ENCODE measurements around the gene MYLK4.

The MYLK4 gene

DNA sequence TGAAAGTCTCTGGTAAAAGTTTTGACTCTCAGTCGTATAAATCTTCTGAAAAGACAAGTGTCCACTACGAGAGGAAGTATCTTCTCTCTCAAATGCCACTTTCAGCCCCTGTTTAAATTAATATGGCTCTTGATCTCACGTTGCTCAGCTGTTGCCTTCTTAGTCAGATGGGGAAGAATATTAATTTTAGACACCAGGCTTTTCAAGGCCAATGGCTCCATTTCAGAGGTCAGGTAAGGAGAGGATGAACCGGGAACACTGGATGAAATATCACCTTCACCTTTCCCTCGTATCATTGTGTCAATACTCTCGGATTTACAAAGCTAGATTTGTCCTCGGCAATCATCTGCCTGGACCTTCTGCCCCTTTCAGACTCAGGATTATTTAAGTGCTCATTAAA is at the start of gene MYLK4:
MYLK4 (minus strand) TSS at position 91 of the 400 bp plus-strand sequence. CDS start 1,628 bp downstream, outside the sequence.
- in situ Hi-C loops (cut with MboI; ENCODE audit: low sequenced_read_pairs) = no loop called here

DNA sequence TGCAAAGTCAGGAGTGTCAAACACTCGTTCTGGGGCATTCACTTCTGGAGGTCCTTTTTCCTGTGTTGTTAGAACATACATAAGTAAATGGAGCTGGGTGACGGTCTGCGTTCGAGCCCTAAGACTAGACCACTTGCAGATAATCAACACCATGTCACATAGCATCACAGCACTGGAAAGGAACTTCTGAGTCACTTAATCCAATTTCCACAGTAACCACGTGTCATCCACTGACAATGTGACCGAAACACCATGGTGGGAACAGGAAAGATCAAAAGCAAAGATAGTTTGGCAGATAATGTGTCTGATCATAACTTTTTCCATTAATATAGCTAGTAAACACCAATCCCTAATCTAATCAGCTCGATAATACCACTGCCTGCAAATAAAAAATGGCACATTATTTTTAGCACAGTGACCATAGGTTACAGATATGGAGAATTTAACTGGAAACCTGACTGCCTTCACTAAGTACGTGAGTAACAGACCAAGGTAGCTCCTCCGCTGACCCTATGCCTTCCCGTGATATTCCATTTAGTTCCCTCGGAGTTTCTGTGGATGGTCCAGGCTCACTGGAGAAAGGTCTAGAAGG is 49.3 kb upstream of the MYLK4 start:
- in situ Hi-C loops (cut with MboI; ENCODE audit: low sequenced_read_pairs) = no loop called here

DNA sequence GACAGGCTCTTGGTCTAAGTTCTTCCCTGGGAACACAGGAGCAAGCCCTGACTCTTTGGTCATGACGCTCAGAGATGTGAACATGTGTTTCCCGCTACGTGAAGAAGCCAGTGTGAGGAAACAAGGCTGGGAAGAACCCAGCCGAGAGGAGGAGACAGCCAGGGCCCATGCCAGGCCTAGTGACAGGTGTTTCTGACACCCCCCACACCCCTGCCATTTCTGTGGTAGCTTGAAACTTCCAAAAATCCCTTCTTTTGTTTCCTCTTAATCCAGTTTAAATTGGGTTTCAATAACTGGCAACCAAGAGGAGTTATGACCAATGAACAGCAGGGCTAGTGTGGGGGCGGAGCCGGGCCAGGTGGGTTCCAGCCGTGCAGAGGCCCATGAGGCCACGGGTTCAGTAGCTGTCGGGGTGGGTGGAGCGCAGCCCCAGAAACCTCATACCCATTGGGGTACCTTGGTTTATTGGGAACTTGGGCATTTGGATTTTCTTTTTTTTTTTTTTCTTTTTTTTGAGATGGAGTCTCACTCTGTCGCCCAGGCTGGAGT is 47.9 kb upstream of the MYLK4 start:
- in situ Hi-C loops (cut with MboI; ENCODE audit: low sequenced_read_pairs) = no loop called here

DNA sequence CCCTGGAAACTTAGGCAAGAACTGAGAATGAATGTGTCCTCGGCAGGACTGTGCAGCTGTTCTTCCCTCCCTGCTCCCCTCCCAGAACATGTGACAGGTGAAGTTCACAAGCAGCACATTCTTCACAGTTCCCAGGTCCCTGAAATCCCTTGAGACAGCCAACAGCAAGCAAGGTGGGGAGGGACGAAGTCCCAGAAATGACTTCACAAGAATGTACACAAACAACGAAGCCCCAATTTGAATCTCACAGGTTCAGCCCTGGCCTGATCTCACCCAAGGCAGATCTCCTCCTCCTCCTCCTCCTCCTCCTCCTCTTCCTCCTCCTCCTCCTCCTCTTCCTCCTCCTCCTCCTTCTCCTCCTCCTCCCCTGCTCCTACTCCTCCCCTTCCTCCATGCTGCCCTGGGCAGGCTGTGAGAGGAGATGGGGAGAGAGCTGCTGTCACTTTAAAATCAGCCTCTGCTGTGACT is 46.9 kb upstream of the MYLK4 start:
- in situ Hi-C loops (cut with MboI; ENCODE audit: low sequenced_read_pairs) = no loop called here

DNA sequence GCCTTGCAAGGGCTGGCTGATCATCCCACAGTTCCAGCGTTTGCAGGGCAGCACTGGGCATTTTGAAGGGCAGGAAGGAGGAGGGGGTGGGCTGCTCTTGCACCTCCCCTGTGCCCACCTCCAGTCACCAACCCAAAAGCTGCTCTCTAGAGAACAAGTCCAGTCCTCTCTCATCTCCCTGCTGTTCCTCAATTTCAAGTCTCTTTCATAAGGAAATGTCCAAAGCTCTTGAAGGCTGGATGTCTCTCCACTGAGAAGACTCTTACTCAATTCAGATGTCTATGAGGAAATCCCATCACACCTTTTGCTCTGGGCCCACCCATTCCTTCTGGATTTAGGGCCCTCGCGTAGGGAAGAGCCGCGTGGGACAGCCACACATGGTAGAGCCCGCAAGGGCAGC is 46.1 kb upstream of the MYLK4 start:
- in situ Hi-C loops (cut with MboI; ENCODE audit: low sequenced_read_pairs) = no loop called here

DNA sequence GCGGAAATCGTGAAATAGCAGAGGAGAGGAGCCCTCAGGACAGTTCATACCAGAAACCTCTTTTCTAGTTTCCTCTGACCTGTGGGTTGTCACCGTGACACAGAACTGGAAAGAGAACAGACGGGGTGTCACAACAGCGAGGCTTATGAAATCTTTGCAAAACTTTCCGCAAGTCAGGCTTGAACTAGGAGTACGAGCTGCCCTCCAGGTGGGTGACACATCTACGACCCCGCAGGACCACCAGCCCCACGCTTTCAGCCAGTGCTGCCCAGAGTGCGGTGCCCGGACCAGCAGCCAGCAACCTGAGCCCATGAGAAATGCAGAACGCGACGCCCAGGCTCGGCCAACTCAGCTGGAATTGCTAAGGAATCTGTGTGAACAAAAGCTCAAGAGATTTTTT is 45.2 kb upstream of the MYLK4 start:
- in situ Hi-C loops (cut with MboI; ENCODE audit: low sequenced_read_pairs) = no loop called here

DNA sequence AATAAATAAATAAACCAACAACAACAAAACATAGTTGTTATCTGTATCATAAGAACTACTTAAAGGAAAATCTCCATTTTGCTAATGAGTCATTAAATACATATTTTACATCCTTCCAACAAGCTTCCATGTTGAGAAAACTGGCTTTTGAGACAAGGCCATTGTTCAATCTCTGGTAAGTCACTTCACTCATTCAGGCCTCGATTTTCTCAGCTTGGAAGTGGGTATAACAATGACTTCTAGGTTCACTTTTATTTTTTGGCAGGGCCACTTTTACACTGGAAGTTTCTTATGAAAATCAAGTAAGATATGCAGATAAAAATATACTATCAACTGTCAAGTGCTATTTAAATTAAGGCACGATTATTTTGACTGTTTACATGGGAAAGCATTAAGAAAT is 44.4 kb upstream of the MYLK4 start:
- in situ Hi-C loops (cut with MboI; ENCODE audit: low sequenced_read_pairs) = no loop called here

DNA sequence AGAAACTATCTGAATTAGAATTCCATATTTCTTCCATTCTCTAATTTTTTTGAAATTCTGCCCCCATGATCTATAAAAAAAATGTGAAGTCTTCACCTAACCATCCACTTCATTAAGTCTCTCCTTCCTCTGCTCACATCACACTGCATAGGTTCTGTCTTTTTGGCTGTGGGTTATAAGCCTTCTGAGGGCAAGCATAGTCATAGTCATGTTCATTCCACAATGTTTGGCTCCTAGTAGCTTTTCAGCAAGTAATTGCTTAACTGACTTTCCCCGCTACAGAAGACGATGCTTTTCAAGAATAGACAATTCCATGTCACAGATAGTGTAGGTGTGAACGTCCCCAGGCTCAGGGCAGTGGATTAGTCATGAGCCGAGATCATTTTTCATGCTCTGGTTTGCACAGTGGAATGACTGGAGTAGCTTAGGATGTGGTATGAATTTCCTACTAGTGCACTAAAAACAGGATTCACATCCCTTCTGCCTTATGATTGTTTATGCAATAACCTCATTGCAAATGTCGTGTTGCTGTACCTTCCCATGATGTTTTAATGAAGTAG is 43.5 kb upstream of the MYLK4 start:
- in situ Hi-C loops (cut with MboI; ENCODE audit: low sequenced_read_pairs) = no loop called here

DNA sequence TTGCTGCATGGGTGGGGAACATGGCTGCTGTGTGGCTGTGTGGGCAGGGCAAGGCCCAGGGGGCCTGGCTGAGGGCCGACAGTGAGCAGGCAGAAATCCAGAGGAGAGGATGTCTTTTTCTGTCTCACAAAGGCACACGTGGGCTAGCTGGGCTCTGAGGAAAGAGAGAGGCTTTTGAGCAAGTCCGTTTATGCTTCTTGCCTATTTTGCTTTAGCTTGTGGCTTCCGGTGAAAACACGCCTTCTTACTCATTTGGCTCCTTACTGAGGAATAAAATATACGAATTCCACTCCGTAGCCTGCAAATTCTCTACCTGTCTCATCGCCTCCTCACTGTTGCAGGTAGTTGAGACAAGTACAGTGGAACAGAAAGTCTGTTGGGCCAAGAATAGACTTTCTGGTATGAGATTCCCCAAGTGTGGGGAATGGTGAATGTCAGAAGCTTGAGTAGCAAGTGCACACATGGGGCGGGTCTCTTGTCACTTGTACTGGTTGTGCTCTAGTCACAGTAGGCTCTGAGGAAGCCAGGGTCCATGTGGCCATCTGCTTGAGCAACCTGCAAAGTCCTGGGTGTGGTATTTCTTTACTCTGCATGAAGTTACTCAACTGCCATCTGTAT is 42.9 kb upstream of the MYLK4 start:
- in situ Hi-C loops (cut with MboI; ENCODE audit: low sequenced_read_pairs) = no loop called here

DNA sequence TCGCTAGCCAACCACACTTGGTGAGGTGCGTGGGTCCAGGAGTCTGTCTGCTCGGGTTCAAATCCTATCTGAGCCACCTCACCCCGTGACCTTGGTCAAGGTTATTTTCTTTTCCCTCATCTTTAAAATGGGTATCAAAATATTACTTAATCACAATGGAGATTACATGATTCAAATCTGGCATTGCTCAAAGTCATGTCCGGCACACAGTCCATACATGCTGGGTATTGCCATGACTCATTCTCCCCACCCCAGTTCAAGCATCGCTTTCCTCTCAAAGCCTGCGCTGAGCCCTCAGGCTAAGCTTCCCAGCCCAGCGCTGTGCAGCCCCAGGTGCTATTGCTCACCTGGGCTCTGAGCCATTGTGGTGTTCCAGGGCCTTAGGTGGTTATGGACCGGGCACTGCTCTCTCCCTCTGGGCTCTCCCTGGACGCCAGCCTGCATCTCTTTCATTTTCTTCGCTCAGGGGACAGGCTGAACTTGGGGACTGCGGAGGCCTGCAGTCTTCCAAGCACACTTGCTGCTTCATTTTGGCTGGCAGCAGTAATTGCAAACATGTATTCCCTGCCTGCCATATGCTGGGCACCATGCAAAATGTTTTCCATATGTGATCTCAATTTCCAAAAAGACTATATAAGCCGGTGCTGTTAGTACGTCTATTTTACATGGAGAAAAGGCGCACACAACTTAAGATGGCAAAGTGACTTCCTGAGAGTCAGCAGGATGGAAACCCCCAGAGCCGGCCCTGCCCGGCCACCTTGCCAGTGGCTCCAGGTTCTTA is 41.8 kb upstream of the MYLK4 start:
- in situ Hi-C loops (cut with MboI; ENCODE audit: low sequenced_read_pairs) = no loop called here

DNA sequence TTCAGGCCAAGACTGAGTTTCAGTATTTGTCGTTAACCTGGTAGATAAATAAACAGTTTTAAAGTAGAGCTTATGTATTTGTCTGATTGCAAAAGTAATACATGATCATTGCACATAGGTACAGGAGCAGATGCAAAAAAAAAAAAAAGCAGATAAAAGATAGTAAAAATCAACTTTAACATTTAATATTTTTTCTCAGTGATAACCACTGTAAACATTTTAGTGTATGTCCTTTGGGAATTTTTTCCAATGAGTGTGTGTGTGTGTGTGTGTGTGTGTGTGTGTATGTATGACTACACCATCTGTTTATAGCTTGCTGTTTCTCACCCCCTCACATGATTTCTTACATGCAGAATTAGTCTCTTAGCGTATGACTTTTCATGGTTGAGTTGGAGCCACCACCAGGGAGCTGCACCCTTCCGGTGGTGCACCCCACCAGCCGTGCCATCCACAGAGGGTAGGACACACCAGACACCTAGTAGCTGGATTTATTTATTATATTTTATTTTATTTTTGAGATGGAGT is 40.8 kb upstream of the MYLK4 start:
- in situ Hi-C loops (cut with MboI; ENCODE audit: low sequenced_read_pairs) = no loop called here

DNA sequence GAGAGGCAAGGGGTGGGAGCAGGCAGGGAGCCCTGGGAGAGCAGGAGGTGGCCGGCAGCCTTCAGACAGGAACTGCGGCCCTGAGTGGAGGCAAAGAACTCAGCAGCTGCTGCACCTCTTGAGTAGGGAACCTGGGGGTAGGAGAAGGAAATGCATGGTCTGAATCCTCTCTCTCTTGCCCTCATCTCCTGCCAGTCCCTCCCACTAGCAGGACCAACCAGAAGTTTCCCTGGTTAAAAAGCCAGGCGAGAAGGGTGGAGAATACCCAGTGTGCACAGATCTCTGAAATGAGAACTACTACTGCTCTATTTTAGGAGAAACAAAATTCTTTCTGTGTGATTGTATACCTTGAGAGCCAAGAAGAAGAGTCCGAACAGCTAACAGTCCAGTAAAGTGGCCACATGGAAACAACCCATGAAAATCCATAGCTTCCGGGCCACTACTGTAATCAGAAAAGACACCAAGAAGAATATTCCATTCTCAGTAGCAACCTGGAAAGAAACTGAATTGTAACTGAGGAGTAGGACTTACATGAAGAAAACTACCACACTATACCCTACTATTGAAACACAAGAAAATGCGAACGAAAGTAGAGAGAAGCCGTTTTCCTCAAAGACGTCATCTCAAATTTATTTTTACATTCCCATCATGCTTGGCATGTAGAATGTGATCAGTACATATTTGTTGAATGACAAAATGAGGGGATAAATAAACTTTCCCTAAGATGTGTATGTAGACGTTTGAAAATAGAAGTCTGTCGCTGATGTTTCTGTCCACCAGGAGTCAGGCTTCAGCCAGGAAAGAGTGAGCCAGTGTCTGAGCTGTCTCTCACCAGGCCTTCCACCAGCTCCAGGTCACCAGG is 40.1 kb upstream of the MYLK4 start:
- in situ Hi-C loops (cut with MboI; ENCODE audit: low sequenced_read_pairs) = no loop called here

DNA sequence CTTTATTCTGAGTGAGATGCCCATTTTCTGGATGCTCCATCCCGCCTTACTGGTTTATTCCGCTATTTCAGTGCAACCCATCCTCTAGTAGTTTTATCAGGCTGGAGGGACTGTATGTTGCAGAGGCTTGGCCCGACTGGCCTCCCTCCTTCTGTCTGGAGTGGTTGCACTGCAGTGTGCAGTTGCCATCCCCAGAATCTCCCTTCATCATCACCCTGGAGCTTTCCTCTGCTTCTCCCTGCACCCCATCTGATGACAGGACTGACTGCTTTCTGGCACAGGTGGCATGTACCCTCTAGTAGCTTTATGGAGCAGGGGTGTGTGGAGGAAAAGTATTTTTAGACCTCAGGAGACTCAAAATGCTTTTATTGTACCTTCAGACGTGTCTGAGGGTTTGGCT is 35.5 kb upstream of the MYLK4 start:
- in situ Hi-C loops (cut with MboI; ENCODE audit: low sequenced_read_pairs) = no loop called here

DNA sequence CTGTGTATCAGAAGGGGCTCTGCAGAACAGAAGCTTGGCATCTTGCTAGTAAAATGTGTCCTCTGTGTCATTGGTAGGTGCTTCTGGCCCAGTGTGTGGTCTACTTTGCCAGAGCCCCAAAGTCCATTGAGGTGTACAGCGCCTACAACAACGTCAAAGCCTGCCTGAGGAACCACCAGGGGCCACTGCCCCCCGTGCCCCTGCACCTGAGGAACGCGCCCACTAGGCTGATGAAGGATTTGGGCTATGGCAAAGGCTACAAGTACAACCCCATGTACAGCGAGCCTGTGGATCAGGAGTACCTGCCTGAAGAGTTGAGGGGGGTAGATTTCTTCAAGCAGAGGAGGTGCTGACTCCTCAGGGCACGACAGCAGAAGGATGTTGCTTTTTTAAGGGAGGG is 34.2 kb upstream of the MYLK4 start:
- in situ Hi-C loops (cut with MboI; ENCODE audit: low sequenced_read_pairs) = no loop called here

DNA sequence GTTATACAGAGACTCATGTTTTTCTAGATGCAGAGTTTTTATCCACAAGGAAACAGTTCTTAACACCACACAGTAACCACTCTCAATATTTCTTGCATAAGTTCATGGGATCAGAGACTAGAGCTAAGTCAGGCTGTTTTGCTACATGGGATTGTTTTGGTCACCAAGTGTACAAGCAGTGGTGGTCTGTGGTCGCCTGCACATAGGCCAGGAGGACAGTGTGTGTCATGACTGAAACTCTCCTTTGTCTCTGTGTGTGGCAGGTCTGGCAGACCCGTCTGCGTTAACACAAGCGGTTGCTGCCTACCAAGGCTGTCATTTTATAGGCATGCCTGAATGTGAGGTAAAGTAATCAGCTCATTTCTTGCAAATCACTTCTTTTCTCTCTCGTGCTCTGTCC is 33.3 kb upstream of the MYLK4 start:
- in situ Hi-C loops (cut with MboI; ENCODE audit: low sequenced_read_pairs) = no loop called here

DNA sequence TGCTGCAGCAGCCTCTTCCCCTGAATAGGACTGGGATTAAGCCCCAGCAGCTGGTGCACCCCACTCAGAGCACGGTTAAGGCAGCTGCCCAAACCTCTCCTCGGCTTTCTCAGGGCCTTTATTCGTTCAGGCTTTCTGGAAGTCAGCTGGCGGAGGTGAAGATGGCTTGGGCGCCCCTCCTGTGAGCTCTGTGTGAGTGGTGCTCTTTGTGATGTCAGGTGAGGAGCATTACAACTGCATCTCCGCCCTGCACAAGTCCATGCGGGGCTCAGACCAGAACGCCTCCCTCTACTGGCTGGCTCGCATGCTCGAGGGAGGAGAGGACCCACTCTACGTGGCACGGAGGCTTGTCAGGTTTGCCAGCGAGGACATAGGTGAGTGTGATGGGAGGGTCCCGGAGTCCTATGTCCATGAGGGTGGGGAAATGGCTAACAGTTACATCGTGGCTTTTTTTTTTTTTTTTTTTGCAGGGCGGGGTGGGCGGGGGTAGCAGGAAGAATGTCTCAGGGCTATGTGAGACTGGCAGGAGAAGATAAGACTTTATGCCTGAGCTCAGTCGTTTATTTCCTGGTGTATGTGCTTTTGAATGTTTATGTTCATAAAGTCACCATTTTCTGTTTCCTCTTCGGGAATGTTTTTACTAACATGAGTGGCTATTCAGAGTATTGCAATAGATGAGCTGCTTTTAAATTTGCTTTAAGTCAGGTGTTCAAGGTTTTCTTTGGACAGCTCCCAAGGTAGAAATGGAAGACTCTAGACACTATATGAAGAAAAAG is 32.7 kb upstream of the MYLK4 start:
- in situ Hi-C loops (cut with MboI; ENCODE audit: low sequenced_read_pairs) = no loop called here

DNA sequence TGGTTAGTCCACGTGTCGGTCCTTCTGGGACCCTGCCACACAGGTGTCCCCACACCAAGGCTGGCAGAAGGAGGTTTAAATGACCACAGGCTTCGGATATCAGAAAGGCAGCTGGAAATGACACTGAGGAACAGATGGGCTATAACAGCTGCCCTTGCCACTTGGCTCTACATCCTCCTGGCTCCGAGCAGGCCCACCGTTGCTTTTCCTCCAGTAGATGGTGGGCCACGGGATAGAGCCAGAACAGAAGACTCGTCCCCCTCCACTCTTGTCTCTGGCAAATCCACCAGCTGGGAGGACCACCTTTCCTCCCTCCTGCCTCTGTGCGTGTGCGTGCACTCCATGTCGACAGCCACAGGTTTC is 32.1 kb upstream of the MYLK4 start:
- in situ Hi-C loops (cut with MboI; ENCODE audit: low sequenced_read_pairs) = no loop called here

DNA sequence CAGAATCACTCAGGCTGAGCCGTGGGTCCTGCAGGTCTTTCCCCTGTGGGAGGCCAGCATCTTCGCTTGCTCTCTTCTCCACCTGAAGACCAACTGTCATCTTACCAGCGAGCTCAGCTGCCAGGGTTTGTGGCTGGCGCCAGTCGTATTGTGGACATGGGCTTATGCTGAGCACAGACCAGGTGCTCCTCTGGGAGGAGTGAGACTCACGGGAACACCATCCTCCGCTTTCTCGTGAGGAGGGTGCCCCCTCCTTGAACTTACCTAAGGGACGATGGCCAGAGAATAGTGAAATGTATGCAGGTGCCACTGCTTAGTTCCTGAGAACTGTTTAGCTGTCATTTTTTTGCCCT is 31.6 kb upstream of the MYLK4 start:
- in situ Hi-C loops (cut with MboI; ENCODE audit: low sequenced_read_pairs) = no loop called here

DNA sequence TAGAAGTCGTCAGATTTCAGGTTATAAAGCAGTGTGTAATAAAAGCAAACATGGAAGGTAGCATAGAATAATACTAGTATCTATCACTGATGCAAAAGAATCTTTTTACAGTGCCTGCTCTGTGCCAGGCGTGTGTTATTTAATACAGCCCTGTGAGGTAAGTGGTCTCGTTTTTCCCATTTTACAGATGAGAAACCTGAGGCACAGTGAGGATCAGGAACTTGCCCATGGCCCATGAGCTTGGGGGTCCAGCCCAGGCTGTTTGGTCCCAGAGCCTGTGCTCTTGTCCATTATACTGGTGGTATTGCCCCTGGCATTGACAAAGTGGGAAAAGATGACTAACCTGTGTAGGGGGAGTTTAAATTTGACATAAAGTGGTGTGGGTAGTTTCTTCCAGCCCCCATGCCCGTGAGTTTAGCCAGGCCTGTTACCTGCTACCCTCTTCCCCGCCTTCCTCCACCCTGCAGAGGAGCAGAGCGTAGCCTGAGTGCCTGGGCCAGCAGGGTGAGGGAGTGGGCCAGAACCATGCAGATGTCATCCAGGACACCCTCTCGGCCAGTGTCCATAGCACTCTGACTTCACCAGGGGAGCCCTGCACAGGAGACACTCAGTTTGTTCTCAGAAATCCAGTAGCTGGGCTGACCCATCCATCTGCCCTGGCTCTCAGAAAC is 31.1 kb upstream of the MYLK4 start:
- in situ Hi-C loops (cut with MboI; ENCODE audit: low sequenced_read_pairs) = no loop called here
